ENCODE data around the gene ITGB4. TPM values are rescaled to one million over a fixed set of nuclear protein-coding genes. Genes with fewer than 3 reads are reported as not detected.

ITGB4 gene
- total RNA-seq, 4 donors from 2014 or later = 10.7 to 27.0 (median 17.3) TPM

DNA sequence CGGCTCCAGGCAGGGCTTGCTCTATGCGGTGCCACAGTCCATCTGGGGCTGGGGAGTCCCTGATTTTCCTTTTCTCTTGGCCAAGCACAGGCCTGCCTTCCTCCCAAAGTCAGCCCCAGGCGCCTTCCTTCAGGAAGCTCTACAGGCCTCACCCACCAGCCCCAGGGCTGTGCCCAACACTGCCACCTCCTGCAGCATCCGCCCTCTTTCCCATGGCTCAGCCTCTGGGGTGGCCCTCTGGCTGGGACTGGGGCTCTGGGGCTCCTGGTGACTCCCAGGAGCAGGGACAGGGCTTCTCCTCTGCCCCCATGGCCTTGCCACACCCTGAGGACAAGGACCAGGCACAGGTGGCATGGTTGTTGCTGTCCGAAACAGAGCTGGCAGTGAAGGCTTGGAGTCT lies 817 bp downstream of the ITGB4 start:
- ATAC-seq (ENCODE audit: low FRiP score) (no peak), DNase-seq (ENCODE audit: low spot score) (no peak)
- TF ChIP-seq CTCF (IDR thresholded peaks at IDR 0.05) = no peak

DNA sequence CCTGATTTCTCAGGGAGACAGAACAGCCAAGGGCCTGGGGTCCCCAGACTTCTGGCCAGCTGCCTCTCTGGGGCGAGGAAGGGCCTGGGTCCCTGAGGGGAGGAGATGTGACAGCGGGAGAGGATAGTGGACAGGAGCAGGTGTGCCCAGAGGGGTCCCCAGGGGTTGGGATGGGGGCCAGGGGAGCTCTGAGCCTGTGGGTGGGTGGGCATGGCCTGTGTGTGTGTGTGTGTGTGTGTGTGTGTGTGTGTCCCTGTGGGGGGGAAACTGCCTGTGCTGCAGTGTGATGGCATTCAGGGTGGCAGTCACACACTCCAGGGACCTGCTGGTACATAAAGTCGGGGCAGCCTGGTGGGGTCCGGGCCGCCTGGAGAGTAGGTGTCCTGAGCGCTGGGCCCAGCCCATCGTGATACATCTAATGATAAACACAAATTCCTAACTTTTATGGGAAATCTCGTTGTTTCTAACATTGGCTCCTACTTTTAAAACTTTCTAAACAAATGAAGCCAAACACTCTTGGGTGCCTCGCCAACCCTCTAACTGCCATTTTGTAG lies 1.4 kb downstream of the ITGB4 start:
- no peak for TF ChIP-seq CTCF (IDR thresholded peaks at IDR 0.05)
- ATAC-seq (ENCODE audit: low FRiP score) (no peak), DNase-seq (ENCODE audit: low spot score) (no peak)

DNA sequence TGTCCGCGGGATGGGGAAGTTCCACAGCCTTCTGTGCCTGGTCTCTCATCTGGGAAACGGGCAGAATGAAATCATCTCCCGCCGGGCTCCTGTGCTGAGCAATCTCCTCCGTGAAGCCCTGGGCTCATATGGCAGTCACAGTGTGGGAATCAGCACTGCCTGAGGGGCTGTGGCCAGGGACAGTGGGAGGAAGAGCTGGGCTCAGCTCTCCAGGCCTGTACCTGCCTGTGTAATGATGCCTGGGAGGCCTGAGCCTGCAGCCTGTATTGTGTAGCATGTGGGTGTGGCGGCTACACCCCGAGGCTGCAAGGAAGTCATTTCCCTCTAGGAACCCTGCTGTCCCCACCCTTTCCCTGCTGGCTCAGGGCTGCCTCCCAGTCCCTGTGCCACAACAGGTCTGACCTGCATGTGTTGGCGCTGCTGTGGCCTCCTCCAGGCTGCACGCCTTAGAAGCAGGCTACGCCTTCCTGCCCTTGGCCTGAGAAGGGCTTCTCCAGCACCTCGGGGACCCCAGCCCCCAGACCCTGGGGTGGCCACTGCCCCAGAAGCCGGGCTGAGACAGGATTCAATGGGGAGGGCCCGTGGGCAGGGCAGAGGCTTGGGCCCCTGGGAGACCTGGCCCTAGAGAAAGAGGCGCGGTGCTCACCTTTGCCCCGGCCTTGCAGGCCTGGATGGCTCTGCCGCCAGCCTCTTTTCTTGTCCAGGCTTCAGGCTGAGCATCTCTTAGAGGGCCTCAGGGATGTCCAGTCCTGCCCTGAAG lies 2.1 kb downstream of the ITGB4 start:
- DNase-seq (ENCODE audit: low spot score) (no peak), ATAC-seq (ENCODE audit: low FRiP score) (no peak)
- no peak for TF ChIP-seq CTCF (IDR thresholded peaks at IDR 0.05)

DNA sequence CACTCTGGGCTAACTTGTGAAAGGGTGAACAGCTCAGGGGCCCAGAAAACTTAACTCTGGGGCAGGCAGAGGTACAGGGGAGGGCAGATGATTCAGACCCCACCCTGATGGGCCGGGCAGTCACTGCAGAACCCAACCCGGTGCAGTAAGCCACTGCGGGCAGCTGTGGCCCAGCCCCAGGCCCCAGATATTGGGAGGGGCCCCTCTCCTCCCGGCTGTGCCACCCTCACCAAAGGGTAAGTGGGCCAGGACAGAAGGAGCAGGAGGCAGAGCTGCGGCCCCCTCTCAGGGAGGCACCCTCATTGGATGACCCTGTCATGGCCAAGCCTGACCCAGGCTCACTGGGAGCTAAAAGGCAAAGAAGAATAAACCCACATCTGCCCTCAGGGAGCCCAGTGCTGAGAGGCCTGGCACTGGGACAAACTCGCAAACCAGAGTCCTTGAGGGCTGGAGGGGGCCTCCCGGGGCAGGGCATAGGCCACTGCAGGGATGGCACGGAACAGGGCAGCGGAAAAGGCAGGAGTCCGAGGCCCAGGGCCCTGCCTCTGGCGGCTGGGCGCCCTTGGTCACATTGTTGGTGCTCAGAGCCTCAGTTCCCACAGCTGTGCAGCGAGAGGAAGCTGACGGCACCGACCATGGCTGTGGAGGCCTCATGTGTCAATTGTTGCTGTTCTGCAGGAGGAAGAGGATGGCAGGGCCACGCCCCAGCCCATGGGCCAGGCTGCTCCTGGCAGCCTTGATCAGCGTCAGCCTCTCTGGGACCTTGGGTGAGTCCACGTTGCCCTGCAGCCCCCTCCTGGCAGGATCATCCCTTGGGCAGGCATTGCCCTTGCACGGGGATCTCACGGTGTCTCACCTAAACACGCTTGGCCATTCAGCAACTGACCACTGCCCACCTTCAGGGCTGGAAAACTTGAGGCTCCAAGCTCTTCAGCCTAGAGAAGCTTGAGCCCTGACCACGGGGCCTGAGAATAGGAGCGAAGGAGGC lies 3.1 kb downstream of the ITGB4 start:
- no peak for DNase-seq (ENCODE audit: low spot score)
- no peak for ATAC-seq (ENCODE audit: low FRiP score)
- no peak for TF ChIP-seq CTCF (IDR thresholded peaks at IDR 0.05)

GRCh38 chr17:75725504-75725903 lies 4.2 kb downstream of the ITGB4 start:
- ATAC-seq (ENCODE audit: low FRiP score) (no peak), DNase-seq (ENCODE audit: low spot score) (no peak)
- no peak for TF ChIP-seq CTCF (IDR thresholded peaks at IDR 0.05)

DNA sequence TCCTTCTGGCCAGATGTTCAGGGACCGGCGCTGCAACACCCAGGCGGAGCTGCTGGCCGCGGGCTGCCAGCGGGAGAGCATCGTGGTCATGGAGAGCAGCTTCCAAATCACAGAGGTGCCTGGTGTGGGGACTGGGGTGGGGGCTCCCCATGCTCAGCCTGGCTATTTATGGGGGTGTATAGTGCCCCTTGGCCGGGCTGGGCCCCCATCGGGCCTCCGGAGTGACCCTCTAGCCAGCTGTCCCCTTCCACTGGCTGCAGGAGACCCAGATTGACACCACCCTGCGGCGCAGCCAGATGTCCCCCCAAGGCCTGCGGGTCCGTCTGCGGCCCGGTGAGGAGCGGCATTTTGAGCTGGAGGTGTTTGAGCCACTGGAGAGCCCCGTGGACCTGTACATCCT lies 6.1 kb downstream of the ITGB4 start:
- DNase-seq (ENCODE audit: low spot score) = no peak
- ATAC-seq (ENCODE audit: low FRiP score) = no peak
- no peak for TF ChIP-seq CTCF (IDR thresholded peaks at IDR 0.05)
